Sigmoid colon (tissue), 7 donors: ENCODE data around the gene PRKAR2B. TPM values are rescaled to one million over a fixed set of nuclear protein-coding genes. Genes with fewer than 3 reads are reported as not detected.

Source experiments
- DNase-seq: peaks from one replicate; pipeline ENCODE4 v3.0.0-alpha.2; 2019
- H3K27ac ChIP-seq, 4 donors: fragments of 200-600 bp; sonication (generic); one replicate each; pipeline ENCODE4 v1.5.1; 2016 to 2019; ENCODE audit warnings: mild to moderate bottlenecking in 1 of 4
- H3K27me3 ChIP-seq, 3 donors: fragments of 200-600 bp; sonication (generic); one replicate each; pipeline ENCODE4 v1.5.1; 2019; ENCODE audit warnings: mild to moderate bottlenecking in 1 of 3
- H3K36me3 ChIP-seq, 4 donors: fragments of 200-600 bp; sonication (generic); one replicate each; pipeline ENCODE4 v1.5.1; 2016 to 2019
- H3K4me1 ChIP-seq, 4 donors: fragments of 200-600 bp; sonication (generic); one replicate each; pipeline ENCODE4 v1.5.1; 2017 to 2019
- H3K4me3 ChIP-seq, 4 donors: fragments of 200-600 bp; sonication (generic); one replicate each; pipeline ENCODE4 v1.5.1; 2017 to 2019; ENCODE audit warnings: mild to moderate bottlenecking in 2 of 4, moderate library complexity in 1 of 4
- H3K9me3 ChIP-seq, 4 donors: fragments of 200-600 bp in 3 of 4; sonication (generic) in 3 of 4; one replicate each; pipeline versions ENCODE4 v1.5.1 to v1.6.1; 2013 to 2019
- CTCF ChIP-seq, 4 experiments: fragments of 450-650 bp in 3 of 4; fragments of 200-600 bp in 1 of 4; IDR thresholded peaks; one replicate each; pipeline ENCODE4 v1.5.1; 2016 to 2019; ENCODE audit warnings: antibody characterized with exemption in 4 of 4, mild to moderate bottlenecking in 3 of 4, moderate library complexity in 2 of 4
- EP300 ChIP-seq, 4 donors: sonication (generic); formaldehyde crosslinking; IDR thresholded peaks; one replicate each; pipeline ENCODE4 v1.6.1; 2017; ENCODE audit warnings: antibody characterized with exemption in 4 of 4
- POLR2A ChIP-seq, 2 donors: fragments of 450-650 bp; IDR thresholded peaks; one replicate each; pipeline ENCODE4 v1.6.1; 2016; ENCODE audit warnings: antibody characterized with exemption in 2 of 2, mild to moderate bottlenecking in 2 of 2, moderate library complexity in 2 of 2
- POLR2AphosphoS5 ChIP-seq, 4 donors: sonication (generic); formaldehyde crosslinking; IDR thresholded peaks; one replicate each; pipeline ENCODE4 v1.6.1; 2017; ENCODE audit warnings: antibody characterized with exemption in 4 of 4
- WGBS, 2 donors: extraction: QIAGEN DNeasy Blood & Tissue Kit; methylation state at CpG; one replicate each; pipeline ENCODE4 v1.1.7; 2013; 5-methylcytosine and 5-hydroxymethylcytosine counted together
- intact Hi-C: fragments of 100-400 bp; cut with DNase I; formaldehyde crosslinking; loops from one replicate; pipeline ENCODE4 v1.15.1; 2023
- polyA plus RNA-seq, 3 donors: library from polyadenylated mRNA; stranded (reverse); fragments of 200-250 nt; gene quantifications; one replicate each; pipeline ENCODE4 v1.2.3, GENCODE V29; 2013
- total RNA-seq, 4 donors: library from RNA; depleted of rRNA; stranded (reverse); fragments of >200 nt; gene quantifications; one replicate each; pipeline ENCODE4 v1.1.0, GENCODE V29; 2016
- donor health status: healthy with polysubstance abuse.
- donor health status: Bipolar disorder and iron deficiency.
- donor health status: healthy.

The PRKAR2B gene
- total and polyA plus RNA-seq, 7 donors: 8.1 to 40.0 (median 20.2) TPM

DNA sequence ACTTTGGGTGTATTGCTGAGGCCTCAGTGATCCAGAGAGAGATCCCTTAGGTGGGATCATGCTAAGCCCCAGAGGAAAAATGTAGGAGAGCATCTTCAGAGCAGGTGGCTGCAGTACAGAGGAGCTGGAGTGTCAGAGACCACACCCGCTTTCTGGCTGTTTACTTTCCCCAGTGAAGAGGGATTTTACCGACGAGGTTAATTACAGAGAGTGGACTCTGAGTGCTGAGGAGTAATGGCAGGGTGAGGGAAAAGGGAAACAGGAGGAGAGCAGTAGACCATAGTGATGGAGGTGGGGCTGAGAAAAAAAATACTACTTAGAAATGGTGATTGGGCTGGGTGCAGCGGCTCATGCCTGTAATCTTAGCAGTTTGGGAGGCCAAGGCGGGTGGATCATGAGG, 81.0 kb downstream of the PRKAR2B start:
- Histone ChIP-seq H3K4me1 (no peaks in the 10 kb centered on the region), H3K36me3 (no peaks in the 10 kb centered on the region), H3K9me3 (no peaks in the 10 kb centered on the region), H3K4me3 (no peak overlapping the region), H3K27me3 (no peaks in the 10 kb centered on the region), H3K27ac (no peak overlapping the region)
- WGBS, 2 donors: 34 to 66% methylated on average over 5 of the region's 5 CpGs
- TF ChIP-seq EP300 (IDR thresholded peaks at IDR 0.05) (no peak), CTCF (IDR thresholded peaks at IDR 0.05) (no peak), POLR2AphosphoS5 (IDR thresholded peaks at IDR 0.05) (no peak), POLR2A (IDR thresholded peaks at IDR 0.05) (no peak)
- intact Hi-C loops: no loop called here
- no peak for DNase-seq

DNA sequence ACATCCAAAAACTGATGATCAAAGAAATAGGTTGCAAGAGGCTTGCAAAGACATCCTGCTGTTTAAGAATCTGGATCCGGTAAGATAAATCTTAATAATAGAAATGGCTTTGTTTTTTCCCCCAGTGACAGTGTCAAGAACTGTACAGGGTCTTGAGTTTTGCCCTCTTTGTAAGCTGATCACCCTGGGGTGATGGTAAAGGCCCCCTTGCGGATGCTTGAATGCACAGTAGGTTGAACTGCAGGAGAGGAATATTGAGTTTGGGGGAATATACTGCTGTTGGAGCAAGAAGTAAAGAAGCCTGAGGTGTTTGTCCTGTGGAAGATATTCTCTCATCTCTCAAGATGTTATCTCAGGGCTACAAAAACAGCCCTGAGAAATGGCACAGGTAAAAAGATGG, 83.7 kb downstream of the PRKAR2B start:
- whole genome bisulfite sequencing, 2 donors: 95% methylated on average over 2 of the region's 2 CpGs
- no peak overlapping the region for H3K27ac ChIP-seq
- no peak for TF ChIP-seq POLR2A (IDR thresholded peaks at IDR 0.05)
- no peak for DNase-seq
- no peaks in the 10 kb centered on the region for H3K4me1 ChIP-seq
- H3K9me3 ChIP-seq: no peaks in the 10 kb centered on the region
- intact Hi-C loops: no loop called here
- no peak overlapping the region for H3K4me3 ChIP-seq
- H3K36me3 ChIP-seq: no peaks in the 10 kb centered on the region
- no peaks in the 10 kb centered on the region for H3K27me3 ChIP-seq

- intact Hi-C loops: no loop called here
- Histone ChIP-seq H3K9me3 (no peaks in the 10 kb centered on the region), H3K4me1 (no peaks in the 10 kb centered on the region), H3K36me3 (no peaks in the 10 kb centered on the region), H3K27me3 (no peaks in the 10 kb centered on the region), H3K4me3 (no peak overlapping the region), H3K27ac (no peak overlapping the region)
- no peak for DNase-seq
- 92% methylated on average over 3 of the region's 3 CpGs for WGBS, 2 donors
- no peak for TF ChIP-seq POLR2A (IDR thresholded peaks at IDR 0.05)
- TF ChIP-seq CTCF (IDR thresholded peaks at IDR 0.05): no peak
- no peak for TF ChIP-seq POLR2AphosphoS5 (IDR thresholded peaks at IDR 0.05)
Measured at GRCh38 chr7:107128748-107129147, 84.2 kb downstream of the PRKAR2B start.

GRCh38 chr7:107130487-107131220, 86.1 kb downstream of the PRKAR2B start:
- TF ChIP-seq POLR2AphosphoS5 (IDR thresholded peaks at IDR 0.05) (no peak), POLR2A (IDR thresholded peaks at IDR 0.05) (no peak), EP300 (IDR thresholded peaks at IDR 0.05) (no peak), CTCF (IDR thresholded peaks at IDR 0.05) (no peak)
- Histone ChIP-seq H3K9me3 (no peaks in the 10 kb centered on the region), H3K27me3 (no peaks in the 10 kb centered on the region), H3K4me3 (no peak overlapping the region), H3K4me1 (no peaks in the 10 kb centered on the region), H3K27ac (no peak overlapping the region), H3K36me3 (no peaks in the 10 kb centered on the region)
- 78 to 85% methylated on average over 6 of the region's 6 CpGs for WGBS, 2 donors
- intact Hi-C loops: no loop called here
- DNase-seq: no peak

DNA sequence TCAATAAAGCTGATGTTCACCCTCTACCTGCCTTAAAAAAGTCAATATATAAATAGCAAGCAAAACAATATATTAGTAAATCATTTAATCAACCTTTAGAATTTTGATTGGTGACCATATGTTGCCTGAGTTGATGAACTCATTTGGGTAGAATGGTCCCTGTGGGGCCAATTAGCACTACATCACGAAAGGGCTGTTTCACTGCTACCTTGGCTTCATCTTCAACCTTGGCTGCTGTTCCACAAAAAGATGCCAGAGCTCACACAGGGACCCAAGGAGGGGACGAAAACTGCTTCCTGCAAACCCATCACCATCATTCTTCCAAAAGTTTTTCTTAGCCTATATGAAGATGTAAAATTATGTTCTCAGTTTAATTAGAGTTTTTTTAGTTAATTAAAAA, 88.9 kb downstream of the PRKAR2B start:
- Histone ChIP-seq H3K27me3 (no peaks in the 10 kb centered on the region), H3K9me3 (no peaks in the 10 kb centered on the region), H3K36me3 (no peaks in the 10 kb centered on the region), H3K4me1 (no peaks in the 10 kb centered on the region), H3K4me3 (no peak overlapping the region), H3K27ac (no peak overlapping the region)
- 88 to 90% methylated on average over 2 of the region's 2 CpGs for WGBS, 2 donors
- intact Hi-C loops: no loop called here
- TF ChIP-seq EP300 (IDR thresholded peaks at IDR 0.05) (no peak), CTCF (IDR thresholded peaks at IDR 0.05) (no peak), POLR2AphosphoS5 (IDR thresholded peaks at IDR 0.05) (no peak), POLR2A (IDR thresholded peaks at IDR 0.05) (no peak)
- no peak for DNase-seq
